ENCODE measurements around the gene PUM2. TPM values are rescaled to one million over a fixed set of nuclear protein-coding genes. Genes with fewer than 3 reads are reported as not detected.

The PUM2 gene
- total and polyA plus RNA-seq, 2 of the 13 experiments (the other 11 are each of a cell fraction or from before 2014, with no cell fraction given): 69.6 to 69.8 TPM

DNA sequence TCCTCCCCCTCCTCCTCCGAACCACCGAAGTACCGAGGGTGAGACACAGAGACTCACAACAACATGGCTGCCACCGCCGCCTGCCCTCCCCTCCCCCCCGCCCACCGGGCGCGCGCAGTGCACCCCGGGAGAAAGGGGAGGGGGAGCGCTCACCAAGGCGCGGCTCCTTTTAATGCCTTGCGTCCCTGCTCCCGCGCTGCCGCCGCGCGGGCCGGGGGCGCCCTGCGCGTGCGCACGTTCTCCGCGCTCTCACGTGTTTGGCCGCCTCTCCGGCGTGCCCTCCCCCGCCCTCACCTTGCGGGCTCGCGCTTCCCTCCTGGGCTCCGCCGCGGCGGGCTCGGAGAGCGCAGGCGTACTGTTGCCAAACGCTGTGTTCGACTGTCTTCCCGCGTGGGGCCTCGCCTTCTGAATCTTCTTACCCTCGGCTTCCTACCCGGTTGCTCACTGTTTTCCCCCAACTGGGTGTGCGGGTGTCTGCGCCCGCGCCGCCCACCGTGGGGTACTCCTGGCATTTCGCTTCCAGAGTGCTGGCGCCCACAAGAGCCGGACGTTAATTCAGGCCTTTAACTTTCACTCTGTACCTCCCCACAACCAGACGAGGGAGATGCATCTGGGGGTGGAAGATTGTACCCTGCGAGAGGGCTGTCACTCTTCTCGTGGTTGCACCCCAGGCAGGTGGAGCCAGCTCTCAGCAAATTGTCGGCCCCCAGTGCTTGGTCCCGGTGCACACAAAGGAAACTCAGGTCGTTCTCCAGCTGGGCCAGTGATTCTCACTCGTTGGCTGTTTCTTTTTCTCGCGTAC is at the start of gene PUM2 (continued):
- TF ChIP-seq, protein P1, sequence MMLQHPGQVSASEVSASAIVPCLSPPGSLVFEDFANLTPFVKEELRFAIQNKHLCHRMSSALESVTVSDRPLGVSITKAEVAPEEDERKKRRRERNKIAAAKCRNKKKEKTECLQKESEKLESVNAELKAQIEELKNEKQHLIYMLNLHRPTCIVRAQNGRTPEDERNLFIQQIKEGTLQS (CRISPR knock-in tag; IDR thresholded peaks at IDR 0.05): peak; percentile 76; the same call in 1 of the 2 replicates
- TF ChIP-seq ATM (IDR thresholded peaks at IDR 0.05; ENCODE audit: borderline replicate concordance) (no peak), PHF20 (CRISPR knock-in tag; IDR thresholded peaks at IDR 0.05) (no peak; the same call in 1 of the 2 replicates), ZNF75D (CRISPR knock-in tag; IDR thresholded peaks at IDR 0.05; ENCODE audit: borderline replicate concordance) (0 out of 2 replicates have a peak, but pooled peaks have one; percentile 2), ZBTB42 (CRISPR knock-in tag; IDR thresholded peaks at IDR 0.05) (peak; percentile 90), ZNF10 (CRISPR knock-in tag; IDR thresholded peaks at IDR 0.05; ENCODE audit: borderline replicate concordance, low read depth) (no peak), ZNF451 (CRISPR knock-in tag; IDR thresholded peaks at IDR 0.05) (peak; percentile 95), SRSF9 (IDR thresholded peaks at IDR 0.05; ENCODE audit: borderline replicate concordance, insufficient read depth, low read depth, low read length, poor library complexity, severe bottlenecking) (no peak), SNAPC2 (CRISPR knock-in tag; IDR thresholded peaks at IDR 0.05) (0 out of 2 replicates have a peak, but pooled peaks have one; percentile 76), THAP11 (CRISPR knock-in tag; IDR thresholded peaks at IDR 0.05) (peak; percentile 86), MED13 (CRISPR knock-in tag; IDR thresholded peaks at IDR 0.05) (no peak; the same call in none of the 2 replicates), SALL1 (CRISPR knock-in tag; IDR thresholded peaks at IDR 0.05) (peak; percentile 96), NKX3-1 (CRISPR knock-in tag; IDR thresholded peaks at IDR 0.05) (peak; percentile 98), ZNF674 (CRISPR knock-in tag; IDR thresholded peaks at IDR 0.05; ENCODE audit: low read depth) (peak; percentile 96), ZFP36 (IDR thresholded peaks at IDR 0.05; ENCODE audit: borderline replicate concordance, low read depth, low read length, partially characterized antibody) (no peak), HMG20A (CRISPR knock-in tag; IDR thresholded peaks at IDR 0.05; ENCODE audit: borderline replicate concordance) (no peak; the same call in 1 of the 2 replicates), SMARCE1 (IDR thresholded peaks at IDR 0.05; ENCODE audit: borderline replicate concordance) (no peak), ZSCAN22 (CRISPR knock-in tag; IDR thresholded peaks at IDR 0.05) (peak; percentile 81), ZFP36L2 (CRISPR knock-in tag; IDR thresholded peaks at IDR 0.05) (no peak; the same call in 1 of the 2 replicates), NR2C2 (CRISPR knock-in tag; IDR thresholded peaks at IDR 0.05; ENCODE audit: borderline replicate concordance) (peak; percentile 65), GTF3A (CRISPR knock-in tag; conservative IDR thresholded peaks at IDR 0.05) (no peak; the same call in 1 of the 2 replicates), ZNF264 (CRISPR knock-in tag; IDR thresholded peaks at IDR 0.05) (peak; percentile 80), ATAD3A (CRISPR knock-in tag; IDR thresholded peaks at IDR 0.05) (no peak; the same call in 1 of the 2 replicates)
- TF ChIP-seq, protein P2, sequence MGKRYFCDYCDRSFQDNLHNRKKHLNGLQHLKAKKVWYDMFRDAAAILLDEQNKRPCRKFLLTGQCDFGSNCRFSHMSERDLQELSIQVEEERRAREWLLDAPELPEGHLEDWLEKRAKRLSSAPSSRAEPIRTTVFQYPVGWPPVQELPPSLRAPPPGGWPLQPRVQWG (CRISPR knock-in tag; IDR thresholded peaks at IDR 0.05; ENCODE audit: borderline replicate concordance, low read depth): no peak
- TF ChIP-seq, protein P3, sequence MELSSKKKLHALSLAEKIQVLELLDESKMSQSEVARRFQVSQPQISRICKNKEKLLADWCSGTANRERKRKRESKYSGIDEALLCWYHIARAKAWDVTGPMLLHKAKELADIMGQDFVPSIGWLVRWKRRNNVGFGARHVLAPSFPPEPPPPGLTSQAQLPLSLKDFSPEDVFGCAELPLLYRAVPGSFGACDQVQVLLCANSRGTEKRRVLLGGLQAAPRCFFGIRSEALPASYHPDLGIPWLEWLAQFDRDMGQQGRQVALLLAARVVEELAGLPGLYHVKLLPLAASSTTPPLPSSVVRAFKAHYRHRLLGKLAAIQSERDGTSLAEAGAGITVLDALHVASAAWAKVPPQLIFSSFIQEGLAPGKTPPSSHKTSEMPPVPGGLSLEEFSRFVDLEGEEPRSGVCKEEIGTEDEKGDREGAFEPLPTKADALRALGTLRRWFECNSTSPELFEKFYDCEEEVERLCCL (CRISPR knock-in tag; IDR thresholded peaks at IDR 0.05; ENCODE audit: borderline replicate concordance): no peak; the same call in 1 of the 2 replicates
- TF ChIP-seq, protein P4, sequence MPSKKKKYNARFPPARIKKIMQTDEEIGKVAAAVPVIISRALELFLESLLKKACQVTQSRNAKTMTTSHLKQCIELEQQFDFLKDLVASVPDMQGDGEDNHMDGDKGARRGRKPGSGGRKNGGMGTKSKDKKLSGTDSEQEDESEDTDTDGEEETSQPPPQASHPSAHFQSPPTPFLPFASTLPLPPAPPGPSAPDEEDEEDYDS (CRISPR knock-in tag; IDR thresholded peaks at IDR 0.05): peak; percentile 80; the same call in 1 of the 2 replicates
- TF ChIP-seq, protein P5, sequence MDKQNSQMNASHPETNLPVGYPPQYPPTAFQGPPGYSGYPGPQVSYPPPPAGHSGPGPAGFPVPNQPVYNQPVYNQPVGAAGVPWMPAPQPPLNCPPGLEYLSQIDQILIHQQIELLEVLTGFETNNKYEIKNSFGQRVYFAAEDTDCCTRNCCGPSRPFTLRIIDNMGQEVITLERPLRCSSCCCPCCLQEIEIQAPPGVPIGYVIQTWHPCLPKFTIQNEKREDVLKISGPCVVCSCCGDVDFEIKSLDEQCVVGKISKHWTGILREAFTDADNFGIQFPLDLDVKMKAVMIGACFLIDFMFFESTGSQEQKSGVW (CRISPR knock-in tag; IDR thresholded peaks at IDR 0.05; ENCODE audit: borderline replicate concordance): no peak; the same call in 1 of the 2 replicates
